Esophagus muscularis mucosa (tissue), 4 donors: Measurements from ENCODE around the gene MLLT3. TPM values are rescaled to one million over a fixed set of nuclear protein-coding genes. Genes with fewer than 3 reads are reported as not detected.
"Not testable (repeated sequence)": the region's sequence is repeated elsewhere in the genome, so short reads cannot be mapped to it uniquely, and the experiment has no call there.

Experiments used
- DNase-seq: peaks from one replicate; pipeline ENCODE4 v3.0.0-alpha.2; 2017; ENCODE audit errors: extremely low spot score
- H3K27ac ChIP-seq, 4 donors: fragments of 200-600 bp; sonication (generic); replicated peaks in 1 of 4; 1 replicate in 3 of 4; 2 replicates in 1 of 4; pipeline ENCODE4 v1.5.1; 2016 to 2019; ENCODE audit warnings: mild to moderate bottlenecking in 1 of 4
- H3K27me3 ChIP-seq, 4 donors: fragments of 200-600 bp; sonication (generic); one replicate each; pipeline versions ENCODE4 v1.5.1 to v1.6.0; 2016 to 2019
- H3K36me3 ChIP-seq, 4 donors: fragments of 200-600 bp; sonication (generic); one replicate each; pipeline ENCODE4 v1.5.1; 2016 to 2019
- H3K4me1 ChIP-seq, 4 donors: fragments of 200-600 bp; sonication (generic); one replicate each; pipeline ENCODE4 v1.5.1; 2016 to 2019
- H3K4me3 ChIP-seq, 4 donors: fragments of 200-600 bp; sonication (generic); 1 replicate in 2 of 4; 2 replicates in 2 of 4; pipeline ENCODE4 v1.5.1; 2016 to 2019; ENCODE audit warnings: mild to moderate bottlenecking in 4 of 4, moderate library complexity in 1 of 4
- H3K9me3 ChIP-seq, 4 donors: fragments of 200-600 bp; sonication (generic); 1 replicate in 3 of 4; 2 replicates in 1 of 4; pipeline ENCODE4 v1.5.1; 2016 to 2019
- EP300 ChIP-seq: sonication (generic); formaldehyde crosslinking; IDR thresholded peaks from one replicate; pipeline ENCODE4 v1.6.1; 2017; ENCODE audit warnings: antibody characterized with exemption
- POLR2A ChIP-seq: fragments of 450-650 bp; IDR thresholded peaks from one replicate; pipeline ENCODE4 v1.6.1; 2017; ENCODE audit warnings: antibody characterized with exemption, moderate library complexity, mild to moderate bottlenecking, low read depth
- POLR2AphosphoS5 ChIP-seq, 2 donors: sonication (generic); formaldehyde crosslinking; IDR thresholded peaks; one replicate each; pipeline ENCODE4 v1.6.1; 2017; ENCODE audit warnings: antibody characterized with exemption in 2 of 2
- WGBS: methylation state at CpG from one replicate; pipeline ENCODE4 v1.1.5; 2018; 5-methylcytosine and 5-hydroxymethylcytosine counted together
- intact Hi-C: fragments of 100-400 bp; cut with DNase I; formaldehyde crosslinking; loops from one replicate; pipeline ENCODE4 v1.15.1; 2023
- total RNA-seq, 4 donors: library from RNA; depleted of rRNA; stranded (reverse); fragments of >200 nt; gene quantifications; one replicate each; pipeline versions ENCODE4 v1.1.0 to v1.2.1, GENCODE V29; 2016
- TF ChIP-seq, protein P1 (sequence below), 3 experiments: fragments of 200-600 bp in 2 of 3; fragments of 450-650 bp in 1 of 3; sonication (generic) in 2 of 3; IDR thresholded peaks; one replicate each; pipeline ENCODE4 v1.5.1; 2017 to 2019; ENCODE audit warnings: antibody characterized with exemption in 3 of 3, mild to moderate bottlenecking in 2 of 3, moderate library complexity in 1 of 3

Gene MLLT3
- total RNA-seq, 4 donors from 2014 or later: 14.1 to 30.7 (median 18.0) TPM

GRCh38 chr9:20662156-20662555 lies 39.9 kb upstream of the MLLT3 start:
- DNase-seq: no peak
- Histone ChIP-seq H3K27me3 (no peaks in the 10 kb centered on the region), H3K36me3 (no peaks in the 10 kb centered on the region), H3K4me1 (peaks cover 0 to 12% (median 2%) of the 10 kb centered on the region in 4 donors), H3K27ac (no peak overlapping the region), H3K9me3 (no peaks in the 10 kb centered on the region), H3K4me3 (no peak overlapping the region)
- 59% methylated on average over 3 of the region's 3 CpGs for WGBS
- no peak for TF ChIP-seq POLR2A
- no peak for TF ChIP-seq POLR2AphosphoS5 (IDR thresholded peaks at IDR 0.05)
- TF ChIP-seq EP300: no peak
- TF ChIP-seq, protein P1, sequence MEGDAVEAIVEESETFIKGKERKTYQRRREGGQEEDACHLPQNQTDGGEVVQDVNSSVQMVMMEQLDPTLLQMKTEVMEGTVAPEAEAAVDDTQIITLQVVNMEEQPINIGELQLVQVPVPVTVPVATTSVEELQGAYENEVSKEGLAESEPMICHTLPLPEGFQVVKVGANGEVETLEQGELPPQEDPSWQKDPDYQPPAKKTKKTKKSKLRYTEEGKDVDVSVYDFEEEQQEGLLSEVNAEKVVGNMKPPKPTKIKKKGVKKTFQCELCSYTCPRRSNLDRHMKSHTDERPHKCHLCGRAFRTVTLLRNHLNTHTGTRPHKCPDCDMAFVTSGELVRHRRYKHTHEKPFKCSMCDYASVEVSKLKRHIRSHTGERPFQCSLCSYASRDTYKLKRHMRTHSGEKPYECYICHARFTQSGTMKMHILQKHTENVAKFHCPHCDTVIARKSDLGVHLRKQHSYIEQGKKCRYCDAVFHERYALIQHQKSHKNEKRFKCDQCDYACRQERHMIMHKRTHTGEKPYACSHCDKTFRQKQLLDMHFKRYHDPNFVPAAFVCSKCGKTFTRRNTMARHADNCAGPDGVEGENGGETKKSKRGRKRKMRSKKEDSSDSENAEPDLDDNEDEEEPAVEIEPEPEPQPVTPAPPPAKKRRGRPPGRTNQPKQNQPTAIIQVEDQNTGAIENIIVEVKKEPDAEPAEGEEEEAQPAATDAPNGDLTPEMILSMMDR (IDR thresholded peaks at IDR 0.05): no peak
- intact Hi-C loops: no loop called here

DNA sequence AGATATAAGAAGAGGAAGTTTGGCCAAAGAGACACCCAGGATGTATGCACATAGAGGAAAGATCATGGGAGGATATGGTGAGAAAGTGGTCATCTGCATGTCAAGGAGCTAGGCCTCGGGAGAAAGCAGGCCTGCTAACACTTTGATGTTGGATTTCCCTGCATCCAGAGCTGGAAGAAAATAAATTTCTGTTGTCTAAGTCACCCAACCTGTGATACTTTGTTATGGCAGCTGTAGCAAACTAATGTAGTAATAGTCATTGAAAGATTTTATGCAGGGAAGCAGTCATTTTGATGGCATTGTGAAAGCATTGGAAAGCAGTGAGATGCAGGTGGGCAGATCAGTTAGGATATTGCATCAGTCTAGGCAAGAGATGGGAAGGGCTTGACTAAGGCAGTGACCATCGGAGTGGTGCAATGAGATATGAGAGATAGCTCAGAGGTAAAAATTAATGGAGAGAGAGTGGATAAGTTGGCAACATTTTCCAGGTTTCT lies 37.2 kb upstream of the MLLT3 start:
- peak overlapping the region in 1 of 4 donors; percentile 53 for H3K4me3 ChIP-seq
- intact Hi-C loops: no loop called here
- 89% methylated on average over 2 of the region's 2 CpGs for WGBS

GRCh38 chr9:20658677-20659473 lies 36.6 kb upstream of the MLLT3 start:
- peaks cover 0 to 12% (median 2%) of the 10 kb centered on the region in 4 donors for H3K4me1 ChIP-seq
- no peak for DNase-seq
- TF ChIP-seq, protein P1 (IDR thresholded peaks at IDR 0.05): no peak
- no peak for TF ChIP-seq POLR2AphosphoS5 (IDR thresholded peaks at IDR 0.05)
- no peak for TF ChIP-seq EP300
- TF ChIP-seq POLR2A: no peak
- H3K9me3 ChIP-seq: no peaks in the 10 kb centered on the region
- intact Hi-C loops: no loop called here
- no peak overlapping the region for H3K27ac ChIP-seq
- 80% methylated on average over 13 of the region's 13 CpGs for WGBS
- H3K27me3 ChIP-seq: no peaks in the 10 kb centered on the region
- H3K4me3 ChIP-seq: peak overlapping the region; percentile 51 to 67 (median 53)
- no peaks in the 10 kb centered on the region for H3K36me3 ChIP-seq

More for the DNA sequence above, 37.2 kb upstream of the MLLT3 start:
- H3K27ac ChIP-seq: no peak overlapping the region
- H3K9me3 ChIP-seq: no peaks in the 10 kb centered on the region
- H3K36me3 ChIP-seq: no peaks in the 10 kb centered on the region
- H3K4me1 ChIP-seq: peaks cover 0 to 12% (median 2%) of the 10 kb centered on the region in 4 donors
- no peak for TF ChIP-seq POLR2A
- no peak for TF ChIP-seq POLR2AphosphoS5 (IDR thresholded peaks at IDR 0.05)
- no peak for TF ChIP-seq EP300
- TF ChIP-seq, protein P1 (IDR thresholded peaks at IDR 0.05): no peak
- DNase-seq: no peak
- H3K27me3 ChIP-seq: no peaks in the 10 kb centered on the region

DNA sequence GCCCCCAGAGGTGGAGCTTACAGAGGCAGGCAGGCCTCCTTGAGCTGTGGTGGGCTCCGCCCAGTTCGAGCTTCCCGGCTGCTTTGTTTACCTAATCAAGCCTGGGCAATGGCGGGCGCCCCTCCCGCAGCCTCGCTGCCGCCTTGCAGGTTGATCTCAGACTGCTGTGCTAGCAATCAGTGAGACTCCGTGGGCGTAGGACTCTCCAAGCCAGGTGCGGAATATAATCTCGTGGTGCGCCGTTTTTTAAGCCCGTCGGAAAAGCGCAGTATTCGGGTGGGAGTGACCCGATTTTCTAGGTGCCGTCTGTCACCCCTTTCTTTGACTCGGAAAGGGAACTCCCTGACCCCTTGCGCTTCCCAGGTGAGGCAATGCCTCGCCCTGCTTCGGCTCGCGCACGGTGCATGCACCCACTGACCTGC lies 36.0 kb upstream of the MLLT3 start:
- H3K27ac ChIP-seq, H3K36me3 ChIP-seq, DNase-seq, intact Hi-C loops, H3K9me3 ChIP-seq, H3K27me3 ChIP-seq: not testable (repeated sequence)
- Histone ChIP-seq H3K4me1 (peaks cover 0 to 12% (median 2%) of the 10 kb centered on the region in 4 donors), H3K4me3 (peak overlapping the region; percentile 51 to 67 (median 53))
- 82% methylated on average over 16 of the region's 27 CpGs for WGBS

DNA sequence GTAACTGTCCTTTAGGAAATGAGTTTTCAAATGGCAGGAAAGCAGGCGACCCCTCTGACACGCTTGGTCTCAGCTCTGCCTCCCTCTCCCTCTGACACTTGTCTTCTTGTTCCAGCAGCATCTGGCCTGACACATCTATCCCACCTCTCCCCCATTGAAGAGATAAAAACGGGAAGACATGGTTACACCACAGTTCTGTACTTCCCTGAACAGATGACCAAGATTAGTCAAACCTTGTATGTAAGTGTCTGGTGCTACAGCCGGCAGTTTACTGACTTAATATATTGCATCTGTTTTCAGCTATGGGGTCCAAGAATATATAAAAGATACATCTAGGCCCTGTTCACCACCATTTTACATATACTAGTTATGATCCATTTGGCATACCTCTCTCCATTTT lies 29.6 kb upstream of the MLLT3 start:
- no peaks in the 10 kb centered on the region for H3K27me3 ChIP-seq
- H3K27ac ChIP-seq: no peak overlapping the region
- WGBS: 81% methylated on average over 4 of the region's 4 CpGs
- no peaks in the 10 kb centered on the region for H3K36me3 ChIP-seq
- intact Hi-C loops: no loop called here
- peaks cover 0 to 2% (median under 1%) of the 10 kb centered on the region in 4 donors for H3K4me1 ChIP-seq
- no peak for TF ChIP-seq EP300
- no peak overlapping the region for H3K4me3 ChIP-seq
- no peak for DNase-seq
- H3K9me3 ChIP-seq: no peaks in the 10 kb centered on the region
